Measurements from ENCODE around the gene RPSA.

GRCh38 chr3:39372833-39373232, 33.7 kb upstream of the RPSA start:
- TF ChIP-seq POLR2A (IDR thresholded peaks at IDR 0.05) (no peak), CTCF (IDR thresholded peaks at IDR 0.05 in 4 of 5, conservative IDR thresholded peaks at IDR 0.05 in 1 of 5) (no peak)

All from gastrocnemius medialis (tissue), 4 donors.